Stimulated activated naive CD4-positive, alpha-beta T cell treated with Interleukin-2 at 50 U/mL for 16 hours (primary cell): Measurements from ENCODE around the gene GMDS.

ENCODE experiments used
- DNase-seq: peaks from one replicate; lab custom pipeline; 2025; lab: John Stamatoyannopoulos, UW

GMDS gene

DNA sequence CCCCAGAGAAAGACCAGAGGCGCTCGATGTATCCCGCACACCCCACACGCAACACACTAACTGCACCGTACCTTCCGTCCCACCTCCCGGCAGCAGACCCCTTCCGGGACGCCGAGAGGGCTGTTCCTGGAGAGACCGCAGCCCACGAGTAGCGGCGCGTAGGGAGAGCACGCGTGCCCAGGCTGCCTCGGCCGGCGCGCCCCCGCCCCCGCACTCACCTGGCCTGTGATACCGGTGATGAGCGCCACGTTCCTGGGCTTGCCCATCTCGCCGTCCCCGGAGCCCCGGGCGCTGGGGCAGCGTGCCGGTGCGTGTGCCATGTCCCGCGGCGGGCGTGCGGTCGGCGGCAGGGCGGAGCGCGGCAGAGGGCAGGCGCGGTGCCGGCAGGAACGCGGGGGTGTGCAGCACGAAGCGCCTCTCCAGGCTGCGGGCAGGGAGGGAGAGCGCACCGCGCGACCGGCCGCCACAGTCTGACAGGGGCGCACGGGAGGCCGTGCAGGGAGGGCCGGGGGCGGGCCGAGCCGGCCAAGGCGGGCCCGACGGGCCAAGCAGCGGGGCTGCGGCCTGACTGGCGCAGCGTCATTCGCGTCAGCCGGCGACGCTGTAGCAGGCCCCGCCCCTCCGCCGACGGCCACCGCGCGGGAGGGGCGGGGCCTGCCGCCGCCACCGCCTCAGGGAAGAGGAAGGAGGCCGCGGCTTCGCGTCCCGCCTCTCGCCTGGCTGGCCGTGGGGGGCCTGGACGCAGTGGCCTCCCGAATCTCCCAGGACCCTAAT is at the start of gene GMDS:
Gene GMDS (minus strand): TSS at position 503 of the 774 bp plus-strand sequence.
- DNase-seq, result peak; percentile 74

GRCh38 chr6:2285510-2285909 is 40.1 kb upstream of the GMDS start:
- no peak for DNase-seq

DNA sequence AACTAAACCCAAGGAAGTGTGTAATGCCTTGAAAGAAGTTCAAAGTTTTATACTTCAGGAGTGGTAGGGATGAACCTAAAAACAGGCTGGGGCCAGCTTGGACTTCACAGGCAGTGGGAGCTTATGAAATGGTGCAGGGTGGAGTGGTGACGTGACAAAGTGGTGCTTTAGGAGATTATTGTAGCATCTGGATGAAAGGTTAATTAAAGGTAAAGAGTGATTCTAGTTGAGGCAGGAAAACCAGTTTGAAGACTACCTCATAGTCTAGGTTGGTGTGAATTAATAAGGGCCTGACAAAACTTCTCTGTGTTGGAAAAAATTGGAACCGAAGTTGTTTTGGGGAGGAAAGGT is 30.5 kb upstream of the GMDS start:
- no peak for DNase-seq

DNA sequence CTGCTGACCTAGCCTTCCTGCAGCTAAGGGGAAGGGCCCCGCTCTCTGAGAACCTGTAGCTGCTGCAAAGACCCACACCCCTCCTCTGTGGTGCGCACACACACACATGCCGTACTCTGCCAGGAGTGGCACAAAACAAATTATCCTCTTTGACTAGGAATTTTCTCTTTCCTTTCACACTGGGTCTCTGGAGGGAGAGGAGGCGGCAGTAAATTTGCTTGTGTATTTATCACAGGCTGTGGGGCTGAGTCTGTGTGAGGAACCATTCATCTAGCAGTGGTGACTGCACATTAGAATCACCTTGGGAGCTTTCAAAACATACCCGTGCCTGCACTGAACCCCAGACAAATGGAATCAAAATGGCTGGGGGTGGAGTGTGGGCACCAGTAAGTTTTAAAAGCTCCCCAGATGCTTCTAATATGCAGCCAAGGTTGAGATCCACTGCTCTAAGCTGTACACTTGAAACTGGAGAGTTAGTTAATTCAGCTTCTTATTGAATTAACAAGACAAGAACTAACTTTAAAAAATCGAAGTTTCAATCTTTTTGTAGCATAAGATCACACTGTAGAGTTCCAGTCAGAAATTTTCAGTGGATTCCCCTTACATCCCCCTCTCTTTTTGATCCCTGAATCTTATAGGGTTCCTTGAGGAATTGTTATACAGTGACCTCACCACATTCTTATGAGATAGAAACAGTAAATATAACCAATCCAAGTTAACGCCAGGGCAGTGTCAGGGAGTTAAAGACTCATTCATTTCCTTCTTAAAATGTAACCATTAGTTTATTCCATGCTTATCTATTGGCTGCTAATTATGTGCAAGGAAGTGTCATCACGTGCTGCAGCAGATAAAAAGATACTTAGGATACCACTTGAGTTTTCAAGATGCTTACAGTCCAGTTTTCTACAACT is 29.8 kb upstream of the GMDS start:
- no peak for DNase-seq

GRCh38 chr6:2272696-2273095 is 27.3 kb upstream of the GMDS start:
- DNase-seq, result no peak

DNA sequence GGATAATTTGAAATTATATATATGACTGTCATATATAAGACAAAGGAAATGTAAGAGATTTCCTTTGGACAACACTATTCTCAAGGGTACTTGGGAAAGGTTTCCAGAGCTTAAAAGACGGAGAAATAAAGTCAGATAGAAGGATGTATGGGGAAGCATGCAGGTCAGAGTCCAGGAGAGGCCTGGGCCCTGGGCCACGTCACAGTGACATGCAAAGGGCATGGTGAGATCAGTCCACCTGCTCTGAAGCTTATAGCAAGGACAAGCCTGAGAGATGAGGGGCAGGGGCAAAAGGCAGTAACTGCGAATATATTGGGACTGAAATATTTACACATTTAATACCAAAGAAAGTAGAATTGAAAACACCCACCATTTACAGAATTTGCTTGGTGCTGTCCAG is 24.6 kb upstream of the GMDS start:
- no peak for DNase-seq

DNA sequence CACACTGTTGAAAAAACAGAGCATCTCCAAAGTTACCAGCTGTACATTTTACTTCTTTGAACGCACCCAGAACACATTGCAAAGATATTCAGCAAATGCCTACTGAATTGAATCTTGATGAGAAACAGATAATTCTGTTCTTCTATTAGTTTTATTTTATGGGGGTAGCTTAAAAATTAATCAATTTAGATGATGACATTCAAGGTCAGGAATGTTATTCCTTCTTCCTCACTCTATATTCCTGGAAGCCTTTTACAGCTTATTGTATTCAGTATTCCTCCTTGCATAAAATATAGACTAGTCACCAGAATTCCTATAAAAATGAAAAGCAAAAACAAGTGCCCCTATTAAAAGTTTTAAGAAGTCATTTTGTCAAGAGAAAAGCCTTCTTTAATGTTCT is 21.4 kb upstream of the GMDS start:
- no peak for DNase-seq

DNA sequence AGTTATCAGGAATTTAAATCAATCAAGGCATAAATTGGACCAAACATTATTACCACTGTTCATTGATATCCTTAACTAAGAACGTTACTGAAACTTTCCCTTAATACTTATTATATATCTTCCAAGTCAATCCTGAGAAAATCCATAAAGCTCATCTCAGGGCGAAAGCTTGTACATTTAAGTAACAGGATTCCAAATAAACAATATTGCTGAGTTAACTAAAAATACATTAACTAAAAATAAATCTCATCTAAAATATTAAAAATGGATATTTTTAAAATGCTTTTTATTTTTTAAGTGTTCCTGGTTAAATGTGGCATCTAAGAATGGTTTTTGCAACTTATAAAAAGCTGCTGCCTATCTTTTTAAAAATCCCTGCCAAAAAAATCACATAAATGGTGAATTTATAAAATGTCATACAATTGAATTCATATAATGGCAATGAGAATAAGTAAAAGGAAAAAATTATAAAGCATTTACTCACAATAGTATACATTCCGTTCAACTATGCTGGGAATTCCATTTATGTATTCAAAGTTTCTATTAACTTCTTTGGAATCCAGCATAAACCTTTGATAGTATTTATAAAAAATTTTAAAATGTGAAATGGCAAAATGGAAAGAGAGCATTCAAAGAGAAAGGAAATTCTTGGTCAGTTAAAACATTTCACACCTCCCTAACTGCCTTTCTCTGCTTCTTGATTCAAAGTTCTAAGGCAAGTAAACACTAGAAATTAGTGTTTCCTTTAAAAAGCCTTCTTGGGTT is 20.8 kb upstream of the GMDS start:
- DNase-seq, result no peak

GRCh38 chr6:2264932-2265331 is 19.5 kb upstream of the GMDS start:
- no peak for DNase-seq

DNA sequence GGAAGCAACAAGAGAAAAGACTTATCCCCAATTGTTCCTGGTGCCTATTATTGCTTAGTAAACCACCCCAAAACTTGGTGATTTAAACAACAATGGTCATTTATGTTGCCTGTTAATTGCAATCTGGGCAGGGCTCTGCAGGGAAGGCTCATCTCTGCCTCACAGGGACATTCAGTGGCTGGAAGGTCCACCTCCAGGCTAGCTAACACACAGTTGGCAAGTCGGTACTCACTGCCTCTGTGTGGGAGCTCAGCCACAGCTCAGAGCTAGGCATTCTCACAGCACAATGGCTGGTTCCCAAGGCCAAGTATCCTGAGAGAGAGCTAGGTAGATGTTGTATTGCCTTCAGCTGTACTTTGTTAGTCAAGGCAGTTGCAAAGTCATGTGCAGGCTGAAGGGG is 18.5 kb upstream of the GMDS start:
- DNase-seq, result no peak

DNA sequence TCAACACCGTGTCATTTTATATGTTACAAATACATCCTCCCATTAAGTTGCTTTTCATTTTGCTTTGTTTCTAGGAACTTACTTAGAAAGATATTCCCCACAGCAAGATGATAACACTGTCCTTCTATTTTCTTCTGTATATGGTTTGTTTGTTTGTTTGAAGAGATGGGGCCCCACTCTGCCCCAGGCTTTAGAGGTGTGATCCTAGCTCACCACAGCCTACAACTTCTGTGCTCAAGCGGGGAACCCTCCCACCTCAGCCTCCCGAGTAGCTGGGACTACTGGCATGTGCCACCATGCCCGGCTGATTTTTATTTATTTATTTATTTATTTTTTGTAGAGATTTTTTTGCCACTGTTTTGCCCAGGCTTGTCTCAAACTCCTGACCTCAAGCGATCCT is 14.2 kb upstream of the GMDS start:
- no peak for DNase-seq

DNA sequence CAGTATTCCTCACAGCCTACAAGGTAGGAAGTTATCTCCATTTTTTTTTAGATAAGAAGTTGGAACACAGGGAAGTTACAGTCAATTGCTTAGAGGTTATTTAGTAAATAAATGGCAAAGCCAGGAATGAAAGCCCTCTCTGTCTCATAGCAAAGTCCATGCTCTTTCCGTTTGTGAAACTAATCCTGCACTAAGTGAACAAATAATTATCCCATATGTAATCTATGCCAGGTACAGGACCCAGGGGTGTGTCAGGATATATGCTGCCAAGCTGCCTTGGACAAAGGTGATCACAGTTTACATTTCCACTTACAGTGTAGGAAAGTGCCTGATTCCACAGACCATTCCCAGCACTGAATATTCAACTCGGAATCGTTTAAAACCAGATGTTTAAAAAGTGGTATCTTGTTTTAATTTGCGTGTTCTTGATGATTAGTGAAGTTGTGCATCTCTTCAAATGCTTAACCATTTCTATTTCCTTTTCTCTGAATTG is 13.6 kb upstream of the GMDS start:
- no peak for DNase-seq

DNA sequence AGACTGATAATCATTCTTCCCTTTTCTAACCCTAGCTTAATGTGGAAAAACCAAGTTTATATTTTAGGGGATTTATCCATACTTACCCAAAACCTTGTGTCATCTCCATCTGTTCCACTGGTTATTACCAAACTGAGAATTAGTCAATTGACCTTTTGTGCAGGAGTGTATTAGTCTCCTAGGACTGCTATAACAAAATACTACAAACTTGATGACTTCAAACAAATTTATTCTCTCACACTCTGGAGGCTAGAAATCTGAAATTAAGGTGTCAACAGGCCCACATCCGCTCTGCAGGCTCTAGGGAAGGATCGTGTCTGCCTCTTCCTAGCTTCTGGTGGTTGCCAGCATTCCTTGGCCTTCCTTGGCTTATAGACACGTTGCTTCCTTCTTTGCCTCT is 12.7 kb upstream of the GMDS start:
- DNase-seq, result no peak

- no peak for DNase-seq
Measured at GRCh38 chr6:2257363-2257762, 12.0 kb upstream of the GMDS start.

DNA sequence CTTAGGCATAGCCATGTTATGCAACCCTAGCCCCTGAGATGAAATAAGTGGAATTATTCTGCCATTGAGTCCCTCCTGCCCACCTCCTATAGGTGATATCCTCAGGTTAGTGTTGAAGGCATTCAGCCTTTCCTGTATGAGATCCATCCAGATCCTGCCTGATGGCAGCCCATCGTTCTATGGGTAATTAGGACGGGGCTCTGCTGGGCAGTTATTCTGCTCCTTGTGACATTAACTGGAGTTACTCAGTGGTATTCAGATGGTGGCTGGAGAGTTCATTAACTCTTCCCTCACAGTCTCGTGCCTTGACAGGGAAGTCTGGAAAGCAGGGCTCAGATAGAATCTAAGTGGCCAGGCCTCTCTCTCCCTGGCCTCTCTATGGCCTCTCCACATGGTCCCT is 9.3 kb upstream of the GMDS start:
- DNase-seq, result no peak

DNA sequence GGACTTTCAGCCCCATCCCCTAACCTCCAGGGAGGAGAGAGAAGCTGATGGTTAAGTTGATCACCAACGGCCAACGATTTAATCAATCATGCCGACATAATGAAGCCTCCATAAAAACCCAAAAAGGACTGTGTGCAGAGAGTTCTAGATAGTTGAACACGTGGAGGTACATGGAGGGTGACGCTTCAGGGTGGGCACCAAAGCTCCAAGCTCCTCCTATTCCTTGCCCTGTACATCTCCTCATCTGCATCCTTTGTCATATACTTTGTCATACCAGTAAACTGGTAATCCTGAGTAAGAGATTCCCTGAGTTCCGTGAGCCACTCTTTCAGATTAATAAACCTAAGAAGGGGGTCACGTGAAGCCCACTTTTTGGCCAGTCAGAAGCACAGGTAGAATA is 3.7 kb upstream of the GMDS start:
- DNase-seq, result no peak

GRCh38 chr6:2247664-2248063 is 2.3 kb upstream of the GMDS start:
- no peak for DNase-seq

DNA sequence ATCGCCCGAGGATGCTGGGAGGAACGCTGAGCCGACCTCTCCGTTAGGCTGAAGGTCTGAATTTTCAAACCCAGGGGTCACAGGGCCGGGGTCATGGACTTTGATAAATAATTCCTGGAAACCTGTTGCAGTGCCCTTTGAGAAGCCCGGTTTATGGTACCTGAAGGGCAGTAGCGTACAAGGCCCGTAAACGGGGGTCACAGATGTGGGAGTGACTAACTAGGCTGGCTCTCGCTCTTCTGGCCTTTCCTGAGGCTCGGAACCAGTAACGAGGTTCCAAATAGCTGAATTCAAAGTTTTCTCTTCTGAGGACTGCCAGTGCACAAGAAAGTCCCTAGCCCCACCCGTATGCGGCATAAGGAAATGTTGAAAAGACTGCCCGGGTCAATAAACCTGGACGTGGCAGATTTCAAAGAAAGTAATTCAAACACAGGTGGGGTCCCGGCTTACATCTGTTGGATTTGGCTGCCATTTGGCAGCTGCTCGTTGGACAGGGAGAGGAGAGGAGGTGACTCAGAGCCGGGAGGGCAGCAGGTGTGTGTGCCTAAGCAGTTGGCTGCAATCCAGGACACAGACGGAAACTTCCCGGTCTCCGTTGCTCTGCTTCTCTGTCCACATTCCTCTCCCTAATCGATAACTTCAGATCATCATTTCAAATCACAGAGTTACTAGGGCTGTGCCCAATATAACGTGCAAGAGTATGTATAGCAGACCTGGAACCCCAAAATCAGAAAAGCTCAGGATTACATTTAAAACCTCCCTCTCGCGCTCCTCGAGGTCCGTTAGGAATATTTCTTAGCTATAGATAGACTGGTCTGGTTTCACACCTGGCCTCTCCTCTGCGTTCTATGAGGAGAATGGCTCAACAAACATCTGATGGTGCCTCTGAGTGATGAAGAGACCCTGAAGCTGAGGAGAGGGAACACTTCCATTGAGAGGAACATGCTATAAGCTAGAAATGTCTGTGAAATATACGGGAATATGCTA is 765 bp upstream of the GMDS start:
- peak; percentile 14 for DNase-seq

DNA sequence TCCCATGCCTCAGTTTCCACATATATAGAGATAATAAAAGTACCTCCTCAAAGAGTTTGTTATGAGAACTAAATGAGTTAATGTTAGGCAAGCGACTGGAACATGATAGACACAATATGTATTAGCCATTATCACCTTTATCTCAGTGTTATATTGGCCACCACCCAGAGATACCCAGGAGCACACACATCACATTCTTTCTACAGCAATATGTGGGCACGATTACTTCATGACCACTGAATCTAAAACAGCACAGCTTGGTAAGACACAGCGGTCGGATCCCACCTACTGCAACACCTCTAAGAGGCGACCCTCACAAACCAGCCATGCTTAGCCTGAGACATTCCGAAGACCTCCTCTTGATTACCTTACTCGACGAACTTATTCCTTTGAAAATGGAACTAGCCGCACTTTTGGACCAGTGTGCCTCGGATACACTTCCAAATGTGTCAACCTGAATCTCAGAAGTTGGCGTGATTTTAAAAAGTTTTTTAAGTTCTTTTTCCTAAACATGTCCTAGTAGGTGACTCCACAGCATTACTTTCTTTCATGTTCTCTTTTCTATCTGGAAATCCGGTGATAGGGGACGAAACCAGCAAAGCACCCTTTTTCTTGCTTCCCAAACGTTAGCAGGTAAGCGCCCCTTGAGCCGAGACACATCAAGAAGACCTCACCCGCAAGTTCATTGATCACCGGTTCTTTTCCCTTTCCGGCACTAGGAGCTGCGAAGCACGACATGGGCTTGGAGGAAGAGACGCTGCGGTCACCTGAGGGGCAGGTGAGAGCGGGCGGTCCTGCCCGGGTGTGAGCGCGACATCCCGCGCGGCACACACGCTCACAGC is 923 bp downstream of the GMDS start:
- no peak for DNase-seq

- no peak for DNase-seq
Measured at GRCh38 chr6:2242311-2242710, 3.1 kb downstream of the GMDS start.
